ENCODE measurements around the gene ZC3HAV1L. TPM values are rescaled to one million over a fixed set of nuclear protein-coding genes. Genes with fewer than 3 reads are reported as not detected.
A peak's percentile ranks its signal among the peaks of the same experiment; 100 is the strongest.
"Not testable (repeated sequence)": the region's sequence is repeated elsewhere in the genome, so short reads cannot be mapped to it uniquely, and the experiment has no call there.

ZC3HAV1L gene
- total and polyA plus RNA-seq, 2 of the 13 experiments (the other 11 are each of a cell fraction or from before 2014, with no cell fraction given) = 8.4 to 11.1 TPM

DNA sequence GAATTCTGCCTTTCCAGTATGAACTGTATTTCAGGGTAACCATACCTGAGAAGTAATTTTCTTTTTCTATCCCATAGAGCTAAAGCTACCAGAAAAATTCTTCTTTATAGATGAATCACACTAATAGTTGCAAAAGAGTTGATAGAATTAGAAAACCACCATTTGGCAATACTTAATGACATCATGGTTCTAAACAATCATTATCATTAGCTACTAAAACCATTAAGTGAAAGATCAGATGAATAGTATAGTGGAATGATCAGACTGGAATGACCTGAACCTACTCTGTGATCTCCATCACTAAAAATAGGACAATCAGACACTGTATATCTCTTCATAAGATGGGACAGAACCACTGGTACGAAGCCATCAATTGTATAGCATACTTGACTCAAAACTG, 19.8 kb upstream of the ZC3HAV1L start:
- TF ChIP-seq, protein P1, sequence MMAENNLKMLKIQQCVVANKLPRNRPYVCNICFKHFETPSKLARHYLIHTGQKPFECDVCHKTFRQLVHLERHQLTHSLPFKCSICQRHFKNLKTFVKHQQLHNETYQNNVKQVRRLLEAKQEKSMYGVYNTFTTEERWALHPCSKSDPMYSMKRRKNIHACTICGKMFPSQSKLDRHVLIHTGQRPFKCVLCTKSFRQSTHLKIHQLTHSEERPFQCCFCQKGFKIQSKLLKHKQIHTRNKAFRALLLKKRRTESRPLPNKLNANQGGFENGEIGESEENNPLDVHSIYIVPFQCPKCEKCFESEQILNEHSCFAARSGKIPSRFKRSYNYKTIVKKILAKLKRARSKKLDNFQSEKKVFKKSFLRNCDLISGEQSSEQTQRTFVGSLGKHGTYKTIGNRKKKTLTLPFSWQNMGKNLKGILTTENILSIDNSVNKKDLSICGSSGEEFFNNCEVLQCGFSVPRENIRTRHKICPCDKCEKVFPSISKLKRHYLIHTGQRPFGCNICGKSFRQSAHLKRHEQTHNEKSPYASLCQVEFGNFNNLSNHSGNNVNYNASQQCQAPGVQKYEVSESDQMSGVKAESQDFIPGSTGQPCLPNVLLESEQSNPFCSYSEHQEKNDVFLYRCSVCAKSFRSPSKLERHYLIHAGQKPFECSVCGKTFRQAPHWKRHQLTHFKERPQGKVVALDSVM (CRISPR knock-in tag; IDR thresholded peaks at IDR 0.05) = no peak
- TF ChIP-seq ATF7 (IDR thresholded peaks at IDR 0.05) (peak; percentile 64), ATF7 (CRISPR knock-in tag; IDR thresholded peaks at IDR 0.05) (no peak)
- no peaks in the 10 kb centered on the region for H3K4me1 ChIP-seq (ENCODE audit: insufficient read depth, low read length)
- no peak overlapping the region for H3K4me2 ChIP-seq (ENCODE audit: low read depth, low read length)
- H3K4me3 ChIP-seq (replicated peaks in 1 of 3; ENCODE audit: insufficient read depth in 1 of 3, low read depth in 2 of 3, low read length in 3 of 3) = no peak overlapping the region
- intact Hi-C loops (cut with micrococcal nuclease; ENCODE audit: unreplicated experiment) = no loop called here
- H3K27me3 ChIP-seq (ENCODE audit: control insufficient read depth in 1 of 2, insufficient read depth in 2 of 2, low read length in 2 of 2) = no peaks in the 10 kb centered on the region
- no peaks in the 10 kb centered on the region for H3K79me2 ChIP-seq (ENCODE audit: insufficient read depth, low read length)
- no peak overlapping the region for H3K9ac ChIP-seq (ENCODE audit: insufficient read depth, low read depth, low read length)
- 100% methylated on average over 1 of the region's 1 CpG for WGBS (ENCODE audit: low lambda C conversion rate)
- FAIRE-seq (no peak), ATAC-seq (no peak), DNase-seq (ENCODE audit: low spot score) (no peak)
- H3K36me3 ChIP-seq (replicated peaks in 1 of 2; ENCODE audit: control insufficient read depth in 1 of 2, insufficient read depth in 2 of 2, low read length in 2 of 2) = peaks cover 19 to 58% of the 10 kb centered on the region in 2 experiments
- ChIA-PET POLR2A (no interaction called here), CTCF (ENCODE audit: low intra/inter-chr PET ratio, low total read pairs) (no interaction called here)
- H2AFZ ChIP-seq (ENCODE audit: low read length) = no peak overlapping the region
- no peaks in the 10 kb centered on the region for H3K9me3 ChIP-seq (ENCODE audit: low read length)
- no peak overlapping the region for H3K27ac ChIP-seq (ENCODE audit: extremely low read length, insufficient read depth, low read length)
- no TSS peak for BruUV-seq (replicated peaks)
- in situ Hi-C loops (cut with HindIII; ENCODE audit: extremely low pct_ligation_motif_present, low pct_unique_long_range_greater_than_20kb) = no loop called here
- no peaks in the 10 kb centered on the region for H4K20me1 ChIP-seq (ENCODE audit: insufficient read depth, low read length)

DNA sequence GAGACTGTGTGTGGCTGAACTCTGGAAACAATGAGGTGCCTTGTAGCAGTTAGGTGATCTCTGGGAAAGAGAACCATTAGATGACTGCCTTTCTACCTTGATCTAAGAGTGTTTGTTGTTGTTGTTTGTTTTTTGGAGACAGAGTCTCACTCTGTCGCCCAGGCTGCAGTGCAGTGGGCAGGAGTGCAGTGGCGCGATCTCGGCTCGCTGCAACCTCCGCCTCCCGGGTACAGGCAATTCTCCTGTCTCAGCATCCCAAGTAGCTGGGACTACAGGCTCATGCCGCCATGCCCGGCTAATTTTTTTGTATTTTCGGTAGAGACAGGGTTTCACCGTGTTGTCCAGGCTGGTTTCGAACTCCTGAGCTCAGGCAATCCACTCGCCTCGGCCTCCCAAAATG, 18.8 kb upstream of the ZC3HAV1L start:
- intact Hi-C loops (cut with micrococcal nuclease; ENCODE audit: unreplicated experiment); H3K27ac ChIP-seq (ENCODE audit: extremely low read length, insufficient read depth, low read length); H3K9ac ChIP-seq (ENCODE audit: insufficient read depth, low read depth, low read length); H3K4me2 ChIP-seq (ENCODE audit: low read depth, low read length); POLR2A ChIA-PET; H2AFZ ChIP-seq (ENCODE audit: low read length); H3K79me2 ChIP-seq (ENCODE audit: insufficient read depth, low read length); DNase-seq (ENCODE audit: low spot score); in situ Hi-C loops (cut with HindIII; ENCODE audit: extremely low pct_ligation_motif_present, low pct_unique_long_range_greater_than_20kb); H3K4me3 ChIP-seq (replicated peaks in 1 of 3; ENCODE audit: insufficient read depth in 1 of 3, low read depth in 2 of 3, low read length in 3 of 3); BruUV-seq (replicated peaks); H3K9me3 ChIP-seq (ENCODE audit: low read length); ATAC-seq; H3K27me3 ChIP-seq (ENCODE audit: control insufficient read depth in 1 of 2, insufficient read depth in 2 of 2, low read length in 2 of 2); H3K4me1 ChIP-seq (ENCODE audit: insufficient read depth, low read length); CTCF ChIA-PET (ENCODE audit: low intra/inter-chr PET ratio, low total read pairs); FAIRE-seq; H4K20me1 ChIP-seq (ENCODE audit: insufficient read depth, low read length): not testable (repeated sequence)
- H3K36me3 ChIP-seq (replicated peaks in 1 of 2; ENCODE audit: control insufficient read depth in 1 of 2, insufficient read depth in 2 of 2, low read length in 2 of 2) = peaks cover 18 to 54% of the 10 kb centered on the region in 2 experiments
- 95% methylated on average over 14 of the region's 14 CpGs for WGBS (ENCODE audit: low lambda C conversion rate)

Data from HepG2 (cell line).